Muscle of leg (tissue), 11 donors: ENCODE results near the gene RPH3AL. TPM values are rescaled to one million over a fixed set of nuclear protein-coding genes. Genes with fewer than 3 reads are reported as not detected.
"Not testable (repeated sequence)": the region's sequence is repeated elsewhere in the genome, so short reads cannot be mapped to it uniquely, and the experiment has no call there.

ENCODE experiments used
- DNase-seq: peaks from one replicate; pipeline ENCODE4 v3.0.0; 2013
- H3K27ac ChIP-seq: one replicate; pipeline ENCODE4 v1.5.1; 2013; ENCODE audit warnings: mild to moderate bottlenecking, low read length, control low read depth
- H3K27me3 ChIP-seq: one replicate; pipeline ENCODE4 v1.6.1; 2013; ENCODE audit warnings: low read length; ENCODE audit not compliant: control insufficient read depth, insufficient read depth
- H3K36me3 ChIP-seq: one replicate; pipeline ENCODE4 v1.6.1; 2013; ENCODE audit warnings: low read length; ENCODE audit not compliant: control insufficient read depth, insufficient read depth
- H3K4me1 ChIP-seq: one replicate; pipeline ENCODE4 v1.6.1; 2013; ENCODE audit warnings: low read length; ENCODE audit not compliant: control insufficient read depth, insufficient read depth
- H3K4me3 ChIP-seq: one replicate; pipeline ENCODE4 v1.5.1; 2013; ENCODE audit warnings: low read length, control low read depth
- H3K9me3 ChIP-seq: replicated peaks from 2 replicates; pipeline ENCODE4 v1.6.1; 2013; ENCODE audit warnings: low read depth, low read length; ENCODE audit not compliant: control insufficient read depth
- WGBS: methylation state at CpG from one replicate; pipeline ENCODE4 v1.1.5; 2013; ENCODE audit warnings: missing lambda C conversion rate; ENCODE audit not compliant: insufficient coverage; 5-methylcytosine and 5-hydroxymethylcytosine counted together
- polyA plus RNA-seq, 8 donors: library from polyadenylated mRNA; unstranded; fragments of 120-200 nt; gene quantifications; one replicate each; pipeline versions ENCODE4 v1.2.1 to v1.2.3, GENCODE V29; 2013; ENCODE audit warnings: inconsistent platforms in 1 of 8, low replicate concordance in 1 of 8; ENCODE audit not compliant: insufficient read length in 8 of 8, insufficient read depth in 1 of 8
- total RNA-seq: library from RNA; stranded (reverse); fragments of 120-200 nt; gene quantifications from one replicate; pipeline ENCODE4 v1.2.4, GENCODE V29; 2013

RPH3AL gene
- total and polyA plus RNA-seq, 9 donors, result 3.0 to 6.1 (median 4.8) TPM

DNA sequence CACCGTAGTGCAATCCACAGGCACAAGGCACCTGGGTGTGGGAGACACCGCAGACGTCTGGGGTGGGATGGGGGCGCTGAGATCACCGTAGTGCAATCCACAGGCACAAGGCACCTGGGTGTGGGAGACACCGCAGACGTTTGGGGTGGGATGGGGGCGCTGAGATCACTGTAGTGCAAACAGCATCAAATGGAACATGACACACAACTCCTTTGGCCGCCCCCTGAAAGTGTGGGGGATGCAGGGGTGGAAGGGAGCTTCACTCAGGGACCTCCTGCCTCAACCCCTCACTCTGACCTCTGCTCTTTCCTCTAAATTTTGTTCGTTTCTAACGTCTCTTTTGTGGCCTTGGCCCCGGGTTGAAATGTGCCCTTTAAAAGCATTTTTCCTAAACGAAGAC, 150.9 kb downstream of the RPH3AL start:
- H3K4me1 ChIP-seq, result peaks cover 16% of the 10 kb centered on the region
- not testable (repeated sequence) for H3K36me3 ChIP-seq, DNase-seq, H3K27ac ChIP-seq, H3K4me3 ChIP-seq, H3K9me3 ChIP-seq
- WGBS, result no CpG with 5 or more reads among the region's 13 CpGs
- H3K27me3 ChIP-seq, result peaks cover 15% of the 10 kb centered on the region

DNA sequence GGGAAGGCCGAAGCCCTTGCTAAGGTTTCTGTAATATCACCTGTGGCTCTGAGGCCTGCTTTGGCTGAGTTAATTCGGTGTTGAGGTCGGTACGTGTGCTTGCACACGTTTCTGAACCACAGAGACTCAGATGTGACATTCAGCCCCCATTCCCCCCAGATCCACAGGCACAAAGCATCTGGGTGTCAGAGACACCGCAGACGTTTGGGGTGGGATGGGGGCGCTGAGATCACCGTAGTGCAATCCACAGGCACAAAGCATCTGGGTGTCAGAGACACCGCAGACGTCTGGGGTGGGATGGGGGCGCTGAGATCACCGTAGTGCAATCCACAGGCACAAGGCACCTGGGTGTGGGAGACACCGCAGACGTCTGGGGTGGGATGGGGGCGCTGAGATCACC, 151.3 kb downstream of the RPH3AL start:
- H3K4me3 ChIP-seq, DNase-seq, H3K27ac ChIP-seq, H3K9me3 ChIP-seq, H3K36me3 ChIP-seq: not testable (repeated sequence)
- peaks cover 16% of the 10 kb centered on the region for H3K4me1 ChIP-seq
- 75% methylated on average over 3 of the region's 16 CpGs for WGBS
- peaks cover 15% of the 10 kb centered on the region for H3K27me3 ChIP-seq

DNA sequence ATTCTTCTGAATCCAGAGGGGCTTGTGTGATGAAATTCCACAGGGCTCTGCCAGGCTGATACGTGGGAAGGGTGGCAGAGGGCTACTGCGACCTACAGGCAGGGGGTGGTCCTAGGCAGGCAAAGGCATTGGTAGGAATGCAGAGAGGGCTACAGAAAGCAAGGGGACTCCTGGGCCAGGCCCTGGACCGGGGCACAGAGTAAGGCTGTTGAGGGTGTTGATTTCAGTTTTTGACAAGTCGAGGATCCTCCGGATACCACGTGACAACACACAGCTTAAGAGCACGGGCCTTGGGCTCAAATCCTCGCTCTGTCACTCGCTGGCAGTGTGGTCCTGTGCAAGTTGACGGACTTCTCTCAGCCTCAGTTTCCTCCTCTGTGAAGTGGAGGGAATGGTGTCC, 152.0 kb downstream of the RPH3AL start:
- Histone ChIP-seq H3K27ac (peak overlapping the region; percentile 76), H3K9me3 (peaks cover 4% of the 10 kb centered on the region), H3K4me3 (no peak overlapping the region), H3K27me3 (peaks cover 15% of the 10 kb centered on the region), H3K36me3 (no peaks in the 10 kb centered on the region), H3K4me1 (peaks cover 16% of the 10 kb centered on the region)
- 23% methylated on average over 3 of the region's 10 CpGs for WGBS
- DNase-seq, result no peak

DNA sequence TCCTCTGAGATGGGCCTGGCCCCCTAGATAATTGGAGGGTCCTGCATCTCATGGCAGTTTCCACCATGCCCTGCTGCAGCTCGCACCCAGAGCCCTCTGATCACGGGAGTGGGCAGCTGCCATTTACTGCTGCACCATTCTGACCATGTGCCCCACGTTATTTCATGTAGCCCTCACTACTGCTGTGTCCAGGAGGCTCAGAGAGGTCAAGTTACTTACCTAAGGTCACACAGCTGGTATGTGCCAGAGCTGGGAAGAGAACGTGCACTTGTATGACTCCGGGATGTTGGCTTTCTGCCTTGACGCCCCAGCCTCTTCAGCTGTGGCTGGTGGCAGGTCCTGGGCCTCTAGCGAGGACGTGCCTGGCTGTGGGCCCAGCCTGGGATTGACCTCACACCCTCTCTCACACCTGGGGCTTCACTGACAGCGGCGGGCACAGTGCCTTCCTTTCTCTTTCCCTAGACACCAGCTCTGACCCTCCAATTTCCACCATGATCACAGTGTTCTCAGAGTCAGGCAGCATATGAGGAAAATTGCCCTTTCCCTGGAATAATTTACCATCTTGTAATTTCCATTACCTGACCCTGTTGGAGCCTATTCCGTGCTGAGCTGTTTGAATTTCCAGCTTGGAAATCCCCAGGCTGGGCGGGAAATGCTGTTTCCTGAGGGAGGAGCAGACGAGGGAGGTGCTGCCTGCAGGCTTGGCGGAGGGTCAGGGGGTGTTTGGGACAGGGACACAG, 152.6 kb downstream of the RPH3AL start:
- WGBS, result 29% methylated on average over 11 of the region's 14 CpGs
- peak overlapping the region; percentile 78 for H3K27ac ChIP-seq
- no peak overlapping the region for H3K4me3 ChIP-seq
- peak; percentile 83 for DNase-seq
- H3K36me3 ChIP-seq, result no peaks in the 10 kb centered on the region
- H3K4me1 ChIP-seq, result peaks cover 18% of the 10 kb centered on the region
- H3K9me3 ChIP-seq, result peaks cover 4% of the 10 kb centered on the region
- H3K27me3 ChIP-seq, result peaks cover 15% of the 10 kb centered on the region

DNA sequence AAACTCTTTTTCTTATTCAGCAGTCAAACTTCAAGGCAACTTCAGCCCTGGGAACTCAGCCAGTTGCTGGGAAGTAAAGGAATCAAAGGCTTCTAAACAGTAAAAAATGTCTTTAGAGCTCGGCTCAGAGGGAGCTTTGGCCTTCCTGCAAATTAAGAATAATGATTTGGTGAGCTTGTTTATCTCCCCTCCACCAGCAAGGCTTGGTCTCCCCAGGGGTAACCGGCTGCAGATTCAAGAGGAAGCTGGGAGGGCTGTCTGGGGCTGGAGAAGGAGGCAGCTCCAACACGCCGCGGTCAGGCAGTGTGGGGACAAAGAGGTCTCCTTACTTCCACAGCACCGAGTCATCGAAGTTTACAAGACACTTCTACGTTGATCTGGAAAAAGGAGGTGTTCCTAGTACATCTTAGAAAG, 153.4 kb downstream of the RPH3AL start:
- WGBS, result no CpG with 5 or more reads among the region's 8 CpGs
- H3K36me3 ChIP-seq, result no peaks in the 10 kb centered on the region
- H3K27me3 ChIP-seq, result peaks cover 15% of the 10 kb centered on the region
- H3K9me3 ChIP-seq, result peaks cover 4% of the 10 kb centered on the region
- peaks cover 19% of the 10 kb centered on the region for H3K4me1 ChIP-seq
- H3K4me3 ChIP-seq, result no peak overlapping the region
- peak; percentile 87 for DNase-seq
- H3K27ac ChIP-seq, result peak overlapping the region; percentile 78

DNA sequence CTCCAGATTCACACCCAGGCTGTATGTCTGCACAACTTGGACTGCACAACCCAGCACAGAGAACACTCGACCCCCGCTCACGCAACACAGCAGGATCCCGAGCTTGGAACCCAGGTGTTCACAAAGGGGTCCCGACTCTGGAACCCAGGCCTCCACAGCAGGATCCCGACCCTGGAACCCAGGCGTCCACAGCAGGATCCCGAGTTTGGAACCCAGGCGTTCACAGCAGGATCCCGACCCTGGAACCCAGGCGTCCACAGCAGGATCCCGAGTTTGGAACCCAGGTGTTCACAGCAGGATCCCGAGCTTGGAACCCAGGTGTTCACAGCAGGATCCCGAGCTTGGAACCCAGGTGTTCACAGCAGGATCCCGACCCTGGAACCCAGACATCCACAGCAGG, 154.4 kb downstream of the RPH3AL start:
- Histone ChIP-seq H3K4me1 (peaks cover 19% of the 10 kb centered on the region), H3K27me3 (peaks cover 15% of the 10 kb centered on the region)
- not testable (repeated sequence) for H3K36me3 ChIP-seq, H3K4me3 ChIP-seq, H3K27ac ChIP-seq, H3K9me3 ChIP-seq, DNase-seq
- WGBS, result 91% methylated on average over 13 of the region's 15 CpGs

DNA sequence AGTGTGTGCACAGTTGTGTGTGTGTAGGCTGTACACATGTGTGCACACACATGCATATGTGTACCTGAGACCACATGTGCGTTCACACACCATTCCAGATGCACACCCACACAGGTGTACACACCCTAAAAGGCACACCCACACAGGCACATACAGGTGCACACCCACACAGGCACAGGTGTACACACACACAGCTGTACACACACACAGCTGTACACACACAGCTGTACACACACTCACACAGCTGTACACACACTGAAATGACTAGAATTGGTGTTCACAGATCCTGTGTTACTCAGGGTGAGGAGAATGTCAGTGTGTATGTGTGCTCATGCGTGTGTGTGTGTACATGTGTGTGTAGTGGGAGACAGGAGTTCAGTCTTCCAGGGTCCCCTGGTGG, 155.3 kb downstream of the RPH3AL start:
- H3K9me3 ChIP-seq, result peaks cover 4% of the 10 kb centered on the region
- H3K4me1 ChIP-seq, result peaks cover 19% of the 10 kb centered on the region
- WGBS, result no CpG with 5 or more reads among the region's 2 CpGs
- H3K27me3 ChIP-seq, result peaks cover 14% of the 10 kb centered on the region
- no peak for DNase-seq
- no peaks in the 10 kb centered on the region for H3K36me3 ChIP-seq
- H3K27ac ChIP-seq, result no peak overlapping the region
- H3K4me3 ChIP-seq, result no peak overlapping the region

DNA sequence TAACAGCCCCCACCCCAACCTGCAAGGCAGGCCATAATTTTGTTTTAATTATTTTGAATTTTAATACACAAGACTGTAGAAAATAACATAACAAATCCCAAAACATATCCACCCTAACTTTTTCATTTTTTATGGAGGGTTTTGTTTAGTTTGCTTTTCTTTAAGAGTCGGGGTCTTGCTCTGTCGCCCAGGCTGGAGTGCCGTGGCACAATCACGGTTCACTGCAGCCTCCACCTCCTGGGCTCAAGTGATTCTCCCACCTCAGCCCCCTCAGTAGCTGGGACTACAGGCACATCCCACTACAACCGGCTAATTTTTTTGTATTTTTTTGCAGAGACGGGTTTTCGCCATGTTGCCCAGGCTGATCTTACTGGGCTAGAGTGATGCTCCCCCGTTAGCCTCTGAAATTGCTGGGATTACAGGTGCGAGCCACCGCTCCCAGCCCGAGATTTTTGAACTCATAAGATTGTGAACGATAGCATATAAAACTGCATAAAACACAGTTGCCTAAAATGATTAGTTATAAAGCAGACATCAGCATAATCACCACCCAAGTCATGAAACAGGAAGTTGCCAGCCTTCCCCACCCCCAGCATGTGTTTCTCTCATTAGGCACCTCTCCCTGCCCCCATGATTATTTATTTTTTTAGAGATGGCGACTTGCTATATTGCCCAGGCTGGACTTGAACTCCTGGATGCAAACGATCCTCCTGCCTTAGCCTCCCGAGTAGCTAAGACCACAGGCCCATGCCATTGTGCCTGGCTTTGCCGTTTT, 157.6 kb downstream of the RPH3AL start:
- H3K9me3 ChIP-seq, result peaks cover 4% of the 10 kb centered on the region
- no peak overlapping the region for H3K27ac ChIP-seq
- no peaks in the 10 kb centered on the region for H3K36me3 ChIP-seq
- DNase-seq, result no peak
- peaks cover 3% of the 10 kb centered on the region for H3K27me3 ChIP-seq
- WGBS, result 66% methylated on average over 8 of the region's 16 CpGs
- no peak overlapping the region for H3K4me3 ChIP-seq
- H3K4me1 ChIP-seq, result peaks cover 11% of the 10 kb centered on the region

DNA sequence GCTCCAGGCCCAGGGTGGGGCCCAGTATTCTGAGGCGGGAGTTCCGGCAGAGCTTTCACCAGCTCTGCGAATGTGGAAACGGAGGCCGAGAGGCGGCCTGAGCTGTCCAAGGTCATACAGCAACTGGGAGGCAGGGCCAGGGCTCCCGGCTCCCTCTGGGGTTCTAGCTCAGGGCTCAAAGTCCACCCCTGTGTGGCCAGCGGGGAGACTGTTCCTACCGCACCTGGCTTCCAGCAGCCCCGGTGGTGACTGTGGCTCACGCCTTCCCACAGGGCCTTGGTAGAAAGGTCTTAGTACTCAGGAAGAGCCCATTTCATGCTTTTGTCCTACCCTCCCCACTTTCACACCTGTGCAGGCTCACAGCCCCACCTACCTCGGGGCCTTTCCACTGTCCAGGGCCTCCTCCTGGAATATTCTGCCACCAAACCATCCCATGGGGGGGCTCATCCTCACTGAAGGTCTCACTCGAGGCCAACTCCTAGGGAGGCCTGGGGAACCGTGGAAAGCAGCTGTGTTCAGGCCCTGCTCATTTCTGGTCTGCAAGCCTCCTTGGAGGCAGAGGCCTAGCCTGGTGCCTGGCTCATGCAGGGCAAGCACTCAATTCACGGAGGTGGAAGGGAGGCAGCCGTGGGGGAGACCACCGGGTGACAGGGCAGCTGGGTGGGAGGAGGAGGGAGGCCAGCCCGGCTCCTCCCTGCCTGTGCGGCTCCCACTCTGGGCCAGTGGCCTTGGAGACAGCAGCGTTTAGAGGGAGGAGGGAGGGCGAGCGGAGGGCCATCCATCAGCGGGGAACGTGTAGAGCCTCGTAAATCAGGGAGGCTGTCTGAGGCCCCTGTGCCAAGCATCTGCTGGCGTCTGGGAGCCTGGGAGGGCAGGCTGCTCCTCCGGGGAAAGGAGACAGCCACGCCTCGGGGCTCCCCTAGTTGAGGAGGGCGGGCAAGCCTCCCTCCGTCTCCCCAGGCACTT, 158.5 kb downstream of the RPH3AL start:
- WGBS, result 60% methylated on average over 14 of the region's 31 CpGs
- no peak for DNase-seq
- no peaks in the 10 kb centered on the region for H3K27me3 ChIP-seq

DNA sequence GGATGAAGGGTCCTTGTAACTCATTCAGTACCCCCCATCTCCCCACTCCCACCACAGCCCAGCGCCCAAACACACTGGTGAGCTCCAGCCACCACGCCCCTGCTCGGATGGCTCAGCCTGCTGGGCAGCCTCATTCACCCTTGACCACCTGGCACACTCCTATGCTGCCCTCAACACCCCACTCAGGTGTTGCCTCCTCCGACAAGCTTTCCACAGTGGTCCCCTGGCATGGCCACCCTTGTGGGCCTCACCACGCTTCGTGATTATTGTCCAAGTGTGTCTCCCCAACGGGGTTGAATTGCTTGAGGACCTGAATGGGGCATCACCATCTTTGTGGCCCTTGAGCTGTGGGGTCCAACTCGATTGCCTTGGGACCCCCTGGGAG, 159.2 kb downstream of the RPH3AL start:
- no peak for DNase-seq
- no peak overlapping the region for H3K4me3 ChIP-seq
- 88% methylated on average over 8 of the region's 8 CpGs for WGBS
- H3K4me1 ChIP-seq, result peaks cover 3% of the 10 kb centered on the region
- no peaks in the 10 kb centered on the region for H3K36me3 ChIP-seq
- H3K27me3 ChIP-seq, result peaks cover 3% of the 10 kb centered on the region
- peaks cover 4% of the 10 kb centered on the region for H3K9me3 ChIP-seq
- no peak overlapping the region for H3K27ac ChIP-seq

More for the DNA sequence above, 158.5 kb downstream of the RPH3AL start:
- peaks cover 3% of the 10 kb centered on the region for H3K4me1 ChIP-seq
- H3K9me3 ChIP-seq, result peaks cover 4% of the 10 kb centered on the region
- no peak overlapping the region for H3K27ac ChIP-seq
- H3K4me3 ChIP-seq, result no peak overlapping the region
- H3K36me3 ChIP-seq, result no peaks in the 10 kb centered on the region
